Astrocyte (in vitro differentiated cells and primary cell): ENCODE data around the gene RPL35A. TPM values are rescaled to one million over a fixed set of nuclear protein-coding genes. Genes with fewer than 3 reads are reported as not detected.
"Not testable (repeated sequence)": the region's sequence is repeated elsewhere in the genome, so short reads cannot be mapped to it uniquely, and the experiment has no call there.

ENCODE experiments used
- DNase-seq: peaks from one replicate; pipeline ENCODE4 v3.0.0-alpha.2; 2010; ENCODE audit warnings: low read depth
- FAIRE-seq: peaks from 2 replicates; lab custom pipeline; 2011; peaks lifted over from hg19 to GRCh38; lab: Jason Lieb, UNC
- H2AFZ ChIP-seq: 2 replicates; pipeline ENCODE4 v1.6.0; 2012; ENCODE audit warnings: low read depth, low read length, inconsistent platforms
- H3K27ac ChIP-seq: 2 replicates; pipeline ENCODE4 v1.5.1; 2011; ENCODE audit warnings: low read depth, low read length, inconsistent platforms
- H3K27me3 ChIP-seq: 2 replicates; pipeline ENCODE4 v1.6.0; 2011; ENCODE audit warnings: low read length, inconsistent platforms; ENCODE audit not compliant: insufficient read depth
- H3K36me3 ChIP-seq: 2 replicates; pipeline ENCODE4 v1.5.1; 2011; ENCODE audit warnings: low read length, inconsistent platforms; ENCODE audit not compliant: insufficient read depth
- H3K4me1 ChIP-seq: 2 replicates; pipeline ENCODE4 v1.5.1; 2011; ENCODE audit warnings: low read length, inconsistent platforms; ENCODE audit not compliant: insufficient read depth
- H3K4me2 ChIP-seq: 2 replicates; pipeline ENCODE4 v1.6.0; 2012; ENCODE audit warnings: low read length, inconsistent platforms
- H3K4me3 ChIP-seq: 2 replicates; pipeline ENCODE4 v1.5.1; 2011; ENCODE audit warnings: low read depth, mild to moderate bottlenecking, low read length, inconsistent platforms; ENCODE audit not compliant: insufficient read depth
- H3K79me2 ChIP-seq: 2 replicates; pipeline ENCODE4 v1.6.0; 2012; ENCODE audit warnings: mild to moderate bottlenecking, low read length, inconsistent platforms; ENCODE audit not compliant: insufficient read depth
- H3K9ac ChIP-seq: 2 replicates; pipeline ENCODE4 v1.6.0; 2012; ENCODE audit warnings: mild to moderate bottlenecking, low read length, inconsistent platforms
- H3K9me3 ChIP-seq: 2 replicates; pipeline ENCODE4 v1.5.1; 2012; ENCODE audit warnings: low read depth, mild to moderate bottlenecking, low read length, inconsistent platforms; ENCODE audit not compliant: insufficient read depth
- H4K20me1 ChIP-seq: 2 replicates; pipeline ENCODE4 v1.6.0; 2012; ENCODE audit warnings: low read length, inconsistent platforms; ENCODE audit not compliant: insufficient read depth
- H3K27ac Mint-ChIP-seq: one replicate; pipeline ENCODE4 v1.8.0; 2021; ENCODE audit warnings: mild to moderate bottlenecking, mixed read lengths; ENCODE audit not compliant: unreplicated experiment
- H3K27me3 Mint-ChIP-seq: one replicate; pipeline ENCODE4 v1.8.0; 2021; ENCODE audit warnings: low read depth, mixed read lengths; ENCODE audit not compliant: unreplicated experiment
- H3K36me3 Mint-ChIP-seq: one replicate; pipeline ENCODE4 v1.8.0; 2021; ENCODE audit warnings: low read depth, mixed read lengths; ENCODE audit not compliant: unreplicated experiment
- H3K4me1 Mint-ChIP-seq: one replicate; pipeline ENCODE4 v1.8.0; 2021; ENCODE audit warnings: low read depth, mixed read lengths; ENCODE audit not compliant: unreplicated experiment
- H3K4me3 Mint-ChIP-seq: one replicate; pipeline ENCODE4 v1.8.0; 2021; ENCODE audit warnings: mild to moderate bottlenecking, moderate library complexity, mixed read lengths; ENCODE audit not compliant: unreplicated experiment
- H3K9me3 Mint-ChIP-seq: one replicate; pipeline ENCODE4 v1.8.0; 2021; ENCODE audit warnings: mild to moderate bottlenecking, mixed read lengths; ENCODE audit not compliant: unreplicated experiment
- CTCF ChIP-seq: IDR thresholded peaks from 2 replicates; pipeline ENCODE4 v1.5.1; 2011; ENCODE audit warnings: low read depth, mild to moderate bottlenecking, inconsistent platforms, low read length, moderate library complexity; ENCODE audit not compliant: insufficient read depth
- EZH2 ChIP-seq: IDR thresholded peaks from 2 replicates; pipeline ENCODE4 v1.6.1; 2012; ENCODE audit warnings: mild to moderate bottlenecking, low read length, inconsistent platforms; ENCODE audit not compliant: insufficient read depth
- total RNA-seq: library from RNA; stranded (reverse); gene quantifications from 2 replicates; pipeline ENCODE4 v1.2.1, GENCODE V29; 2021

The RPL35A gene
- total RNA-seq, 1 donor from 2014 or later, result 1,031 TPM

GRCh38 chr3:197913641-197914380 lies 36.2 kb upstream of the RPL35A start:
- no peaks in the 10 kb centered on the region for H3K27me3 Mint-ChIP-seq
- Histone ChIP-seq H3K9me3 (no peaks in the 10 kb centered on the region), H3K4me1 (no peaks in the 10 kb centered on the region), H3K79me2 (no peaks in the 10 kb centered on the region), H3K27me3 (no peaks in the 10 kb centered on the region), H3K4me2 (no peak overlapping the region), H3K27ac (no peak overlapping the region), H3K36me3 (no peaks in the 10 kb centered on the region), H3K4me3 (no peak overlapping the region), H4K20me1 (no peaks in the 10 kb centered on the region), H2AFZ (no peak overlapping the region), H3K9ac (no peak overlapping the region)
- no peak overlapping the region for H3K4me3 Mint-ChIP-seq
- peaks cover 3% of the 10 kb centered on the region for H3K36me3 Mint-ChIP-seq
- no peak for TF ChIP-seq CTCF
- no peak for TF ChIP-seq EZH2
- FAIRE-seq (no peak), DNase-seq (no peak)
- H3K4me1 Mint-ChIP-seq, result no peaks in the 10 kb centered on the region
- no peak overlapping the region for H3K27ac Mint-ChIP-seq
- H3K9me3 Mint-ChIP-seq, result peaks cover 4% of the 10 kb centered on the region

GRCh38 chr3:197921429-197922275 lies 28.3 kb upstream of the RPL35A start:
- not testable (repeated sequence) for H2AFZ ChIP-seq, H3K27me3 ChIP-seq, H4K20me1 ChIP-seq, H3K4me2 ChIP-seq, H3K4me3 ChIP-seq, H3K9ac ChIP-seq, H3K27ac ChIP-seq, H3K27ac Mint-ChIP-seq, H3K9me3 ChIP-seq, H3K4me3 Mint-ChIP-seq, H3K4me1 ChIP-seq, DNase-seq, H3K79me2 ChIP-seq, H3K4me1 Mint-ChIP-seq, H3K9me3 Mint-ChIP-seq, H3K27me3 Mint-ChIP-seq, H3K36me3 ChIP-seq, FAIRE-seq
- peaks cover 12% of the 10 kb centered on the region for H3K36me3 Mint-ChIP-seq

- Histone ChIP-seq H2AFZ (no peak overlapping the region), H3K27me3 (no peaks in the 10 kb centered on the region), H3K27ac (no peak overlapping the region), H3K9me3 (no peaks in the 10 kb centered on the region), H3K4me1 (no peaks in the 10 kb centered on the region), H4K20me1 (no peaks in the 10 kb centered on the region), H3K9ac (no peak overlapping the region), H3K79me2 (no peaks in the 10 kb centered on the region), H3K4me3 (no peak overlapping the region), H3K4me2 (no peak overlapping the region), H3K36me3 (no peaks in the 10 kb centered on the region)
- Mint-ChIP-seq H3K27me3 (no peaks in the 10 kb centered on the region), H3K4me3 (no peak overlapping the region), H3K27ac (no peak overlapping the region), H3K4me1 (peaks cover 3% of the 10 kb centered on the region), H3K9me3 (peaks cover 3% of the 10 kb centered on the region), H3K36me3 (peaks cover 21% of the 10 kb centered on the region)
- DNase-seq, result no peak
- TF ChIP-seq EZH2 (no peak), CTCF (no peak)
- FAIRE-seq, result no peak
Measured at GRCh38 chr3:197926418-197926817, 23.6 kb upstream of the RPL35A start.

- H3K9me3 Mint-ChIP-seq, H3K79me2 ChIP-seq, H3K4me3 ChIP-seq, H3K4me2 ChIP-seq, DNase-seq, H3K9ac ChIP-seq, H3K4me3 Mint-ChIP-seq, H3K4me1 Mint-ChIP-seq, H3K27ac Mint-ChIP-seq, H3K4me1 ChIP-seq, H3K36me3 ChIP-seq, H3K9me3 ChIP-seq, H3K27ac ChIP-seq, H4K20me1 ChIP-seq, H2AFZ ChIP-seq, FAIRE-seq, H3K27me3 ChIP-seq, H3K27me3 Mint-ChIP-seq: not testable (repeated sequence)
- peaks cover 16% of the 10 kb centered on the region for H3K36me3 Mint-ChIP-seq
Measured at GRCh38 chr3:197927578-197927977, 22.4 kb upstream of the RPL35A start.
